HG03025 (cell line): ENCODE data around the gene TAS2R41.

Experiments
- ATAC-seq: cut with Tn5 transposase; IDR thresholded peaks from one replicate; pipeline ENCODE4 v1.9.1; 2021; ENCODE audit warnings: mild to moderate bottlenecking, moderate library complexity; ENCODE audit not compliant: unreplicated experiment, low FRiP score

Gene TAS2R41, protein sequence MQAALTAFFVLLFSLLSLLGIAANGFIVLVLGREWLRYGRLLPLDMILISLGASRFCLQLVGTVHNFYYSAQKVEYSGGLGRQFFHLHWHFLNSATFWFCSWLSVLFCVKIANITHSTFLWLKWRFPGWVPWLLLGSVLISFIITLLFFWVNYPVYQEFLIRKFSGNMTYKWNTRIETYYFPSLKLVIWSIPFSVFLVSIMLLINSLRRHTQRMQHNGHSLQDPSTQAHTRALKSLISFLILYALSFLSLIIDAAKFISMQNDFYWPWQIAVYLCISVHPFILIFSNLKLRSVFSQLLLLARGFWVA

DNA sequence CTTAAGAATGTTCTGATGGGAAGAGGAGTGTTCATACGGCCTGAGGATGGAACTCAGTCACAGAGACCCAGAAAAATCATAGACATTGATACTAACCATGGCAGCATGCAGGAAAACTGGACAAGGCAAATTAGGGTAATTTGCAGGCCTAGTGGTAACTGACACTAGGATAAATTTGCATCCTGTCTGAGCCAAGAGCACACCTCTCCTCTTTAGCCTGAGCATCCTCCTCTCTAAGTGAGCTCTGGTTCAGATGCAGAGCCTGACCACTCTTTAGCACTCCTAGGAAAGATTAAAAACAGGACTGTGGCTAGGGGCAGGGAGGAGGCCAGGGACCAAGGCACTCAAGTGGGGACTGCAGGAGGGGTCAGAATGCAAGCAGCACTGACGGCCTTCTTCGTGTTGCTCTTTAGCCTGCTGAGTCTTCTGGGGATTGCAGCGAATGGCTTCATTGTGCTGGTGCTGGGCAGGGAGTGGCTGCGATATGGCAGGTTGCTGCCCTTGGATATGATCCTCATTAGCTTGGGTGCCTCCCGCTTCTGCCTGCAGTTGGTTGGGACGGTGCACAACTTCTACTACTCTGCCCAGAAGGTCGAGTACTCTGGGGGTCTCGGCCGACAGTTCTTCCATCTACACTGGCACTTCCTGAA, at the start of gene TAS2R41:
Gene TAS2R41, plus strand, starts transcription at position 373 of the 650 bp plus-strand sequence. Its CDS starts 0 bp downstream, at position 373.
- ATAC-seq, result no peak

GRCh38 chr7:143429770-143430698, 47.6 kb upstream of the TAS2R41 start:
- no peak for ATAC-seq

- no peak for ATAC-seq
Measured at GRCh38 chr7:143431109-143431508, 46.6 kb upstream of the TAS2R41 start.

- ATAC-seq, result no peak
Measured at GRCh38 chr7:143433759-143434158, 43.9 kb upstream of the TAS2R41 start.

DNA sequence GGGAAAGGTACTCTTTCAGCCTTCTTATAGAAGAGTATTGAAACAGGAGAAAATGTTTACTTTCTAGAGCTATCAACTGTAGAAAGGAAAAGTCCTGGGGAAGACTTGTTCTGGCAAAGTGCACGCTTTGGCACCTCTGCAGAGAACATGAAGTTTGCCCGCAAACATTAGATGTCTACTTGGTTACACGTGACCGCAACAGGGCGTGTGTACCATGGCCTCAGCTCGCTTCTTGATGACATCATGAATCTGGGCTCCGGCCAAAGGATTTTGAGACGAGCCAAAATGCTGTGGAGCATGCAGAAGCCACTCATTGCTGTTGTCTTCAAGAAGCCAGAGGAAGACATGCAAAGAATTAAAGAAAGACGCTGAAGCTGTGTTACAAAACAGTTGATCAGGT, 43.0 kb upstream of the TAS2R41 start:
- ATAC-seq, result no peak

DNA sequence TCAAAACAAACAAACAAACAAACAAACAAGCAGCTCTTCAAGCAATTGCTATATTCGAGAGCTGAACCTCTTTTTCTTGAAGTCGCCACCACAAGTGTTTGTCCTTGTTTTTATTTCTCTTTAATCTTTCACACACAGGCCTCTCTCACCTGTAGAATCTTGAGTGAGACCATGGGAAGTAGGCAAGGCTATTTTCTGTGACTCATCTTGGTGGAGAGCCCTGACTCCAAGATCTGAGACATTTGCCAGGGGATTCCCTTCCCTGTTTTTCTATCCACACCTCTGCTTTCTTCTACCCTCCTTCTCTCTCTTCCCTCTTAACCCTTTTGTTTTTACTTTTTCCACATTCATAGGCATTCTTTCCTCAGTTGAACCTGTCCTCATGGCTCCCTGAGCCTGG, 42.4 kb upstream of the TAS2R41 start:
- no peak for ATAC-seq

DNA sequence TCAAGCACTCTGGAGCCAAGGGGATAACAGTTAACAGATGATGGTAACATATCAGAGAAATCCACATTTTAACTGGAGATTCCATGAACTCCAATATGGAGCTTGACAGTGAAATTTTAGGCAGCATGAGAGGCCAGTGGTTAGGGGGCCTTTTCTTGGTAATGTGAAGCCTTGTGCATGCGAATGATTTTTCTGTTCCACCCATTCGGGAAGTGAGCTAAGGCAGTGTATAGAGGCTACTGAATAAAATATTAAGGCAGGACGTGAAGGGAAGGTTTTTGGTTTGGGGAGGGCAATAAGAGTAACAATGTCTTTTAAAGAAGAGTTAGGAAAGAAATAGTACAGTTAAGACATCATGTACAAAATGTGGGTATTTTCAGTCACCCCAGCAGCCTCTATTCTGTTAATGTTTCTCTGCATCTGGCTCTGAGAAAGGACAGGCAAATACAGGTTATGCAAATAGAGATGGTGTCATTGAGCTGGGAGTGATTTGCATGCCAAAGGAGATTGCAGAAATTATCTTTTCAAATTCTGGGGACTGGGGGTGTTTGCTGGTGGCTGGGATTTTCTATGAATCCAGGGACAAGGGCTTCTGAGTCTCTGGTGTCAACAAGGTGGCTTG, 41.2 kb upstream of the TAS2R41 start:
- peak; percentile 66 for ATAC-seq

DNA sequence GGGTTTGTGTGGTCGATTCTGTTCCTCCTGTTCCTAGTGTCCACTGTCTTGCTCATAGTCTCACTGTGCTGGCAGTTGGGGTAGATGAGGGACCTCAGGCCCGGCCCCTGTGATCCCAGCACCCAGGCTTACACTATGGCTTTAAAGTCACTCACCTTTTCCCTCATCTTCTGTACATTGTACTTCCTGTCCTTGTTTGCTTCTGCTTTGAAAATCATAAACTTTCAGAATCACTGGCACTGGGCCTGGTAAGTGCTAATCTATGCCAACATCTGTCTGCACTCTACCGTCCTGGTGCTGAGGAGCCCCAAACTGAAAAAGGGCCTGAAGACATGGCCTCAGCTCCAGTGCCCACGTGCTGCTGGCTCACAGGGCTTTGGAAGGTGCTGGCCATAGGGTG, 40.1 kb upstream of the TAS2R41 start:
- no peak for ATAC-seq

- no peak for ATAC-seq
Measured at GRCh38 chr7:143439866-143440265, 37.8 kb upstream of the TAS2R41 start.

DNA sequence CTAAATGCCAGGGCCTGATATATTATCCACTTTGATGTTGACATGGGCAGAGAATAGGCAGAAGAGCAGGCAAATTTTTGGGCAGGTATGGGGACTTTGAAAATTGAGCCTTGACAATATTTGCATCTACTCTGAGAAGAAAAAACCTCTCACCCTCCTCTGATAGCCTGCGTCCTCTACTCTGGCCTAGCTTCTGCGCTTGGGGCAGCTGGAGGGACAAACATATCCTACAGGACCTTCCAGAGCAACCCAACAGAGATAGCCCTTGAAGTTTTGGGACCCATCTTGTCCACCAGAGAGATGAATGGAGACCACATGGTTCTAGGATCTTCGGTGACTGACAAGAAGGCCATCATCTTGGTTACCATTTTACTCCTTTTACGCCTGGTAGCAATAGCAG, 34.5 kb upstream of the TAS2R41 start, which contains the start of gene TAS2R60:
Gene TAS2R60, plus strand, starts transcription at position 301 of the 400 bp plus-strand sequence. Its CDS starts 0 bp downstream, at position 301.
- ATAC-seq, result no peak

DNA sequence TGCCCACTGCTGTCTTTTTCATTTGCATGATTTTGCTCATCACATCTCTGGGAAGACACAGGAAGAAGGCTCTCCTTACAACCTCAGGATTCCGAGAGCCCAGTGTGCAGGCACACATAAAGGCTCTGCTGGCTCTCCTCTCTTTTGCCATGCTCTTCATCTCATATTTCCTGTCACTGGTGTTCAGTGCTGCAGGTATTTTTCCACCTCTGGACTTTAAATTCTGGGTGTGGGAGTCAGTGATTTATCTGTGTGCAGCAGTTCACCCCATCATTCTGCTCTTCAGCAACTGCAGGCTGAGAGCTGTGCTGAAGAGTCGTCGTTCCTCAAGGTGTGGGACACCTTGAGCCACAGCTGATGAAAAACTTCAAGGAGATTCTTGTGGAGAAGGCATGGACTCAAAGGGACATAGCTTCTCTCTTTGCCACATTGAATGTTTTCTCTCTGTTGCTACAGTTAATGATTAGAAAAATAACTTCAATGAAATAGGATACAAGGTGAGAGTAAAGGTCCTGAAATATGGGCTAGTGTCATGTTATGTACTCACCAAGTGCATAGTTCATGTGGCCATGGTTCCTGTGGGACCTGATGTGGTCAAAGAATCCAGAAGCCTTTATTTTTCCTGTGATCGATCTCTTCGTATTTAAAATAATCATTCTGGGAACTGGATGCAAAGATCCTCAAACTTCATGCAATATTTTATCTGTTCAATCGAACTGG, 33.5 kb upstream of the TAS2R41 start:
- no peak for ATAC-seq

DNA sequence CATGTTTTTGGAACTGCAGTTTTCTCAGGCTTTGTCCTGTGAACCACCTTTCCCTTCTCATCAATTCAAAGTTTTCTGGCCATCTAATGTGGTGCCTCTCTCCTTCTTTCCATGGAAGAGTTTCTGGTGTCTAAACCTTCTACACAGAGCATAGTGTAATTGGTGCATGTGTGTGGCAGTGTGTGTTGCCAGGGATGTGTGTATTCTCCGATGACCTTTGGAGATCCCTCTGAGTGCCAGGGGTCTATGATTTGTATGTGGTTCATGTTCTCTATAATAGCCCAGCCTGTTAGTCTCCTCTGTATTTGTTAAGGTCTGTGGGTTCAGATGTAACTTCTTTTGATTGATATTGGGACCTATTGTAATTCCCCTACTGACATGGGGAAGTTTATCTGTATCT, 32.9 kb upstream of the TAS2R41 start:
- ATAC-seq, result no peak

DNA sequence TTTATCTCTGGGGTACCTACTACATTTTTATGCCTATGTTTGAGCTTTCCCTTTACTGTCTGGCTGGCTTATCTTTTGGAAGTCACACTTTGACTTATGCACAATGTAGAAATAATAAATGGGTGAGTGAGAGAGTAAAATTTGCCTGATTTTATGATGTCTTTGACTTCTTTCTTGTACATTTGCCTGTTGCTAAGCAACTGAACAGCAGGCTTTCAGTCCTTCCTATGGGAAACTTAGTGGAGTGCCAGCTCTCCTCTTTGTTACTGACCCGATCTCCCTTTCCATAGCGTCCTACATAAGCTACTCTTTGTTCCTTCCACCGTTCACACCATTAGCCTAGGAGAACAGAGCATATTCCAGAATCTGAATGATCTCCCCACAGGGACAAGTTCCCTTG, 30.2 kb upstream of the TAS2R41 start:
- no peak for ATAC-seq

DNA sequence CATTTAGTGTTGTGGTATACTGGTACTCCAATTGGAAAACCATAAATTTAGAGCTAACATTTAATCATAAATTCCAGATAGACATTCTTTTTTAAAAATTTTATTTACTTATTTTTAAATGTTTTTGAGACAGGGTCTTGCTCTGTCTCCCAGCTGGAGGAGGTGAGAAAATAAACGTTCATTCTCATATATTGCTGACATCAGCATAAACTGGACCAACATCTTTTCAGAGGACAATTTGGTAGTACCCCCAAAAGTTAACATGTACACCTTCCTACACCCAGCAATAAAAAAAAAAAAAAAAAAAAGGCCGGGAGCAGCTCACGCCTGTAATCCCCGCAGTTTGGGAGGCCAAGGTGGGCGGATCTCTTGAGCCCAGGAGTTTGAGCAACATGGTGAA, 29.2 kb upstream of the TAS2R41 start:
- ATAC-seq, result no peak

DNA sequence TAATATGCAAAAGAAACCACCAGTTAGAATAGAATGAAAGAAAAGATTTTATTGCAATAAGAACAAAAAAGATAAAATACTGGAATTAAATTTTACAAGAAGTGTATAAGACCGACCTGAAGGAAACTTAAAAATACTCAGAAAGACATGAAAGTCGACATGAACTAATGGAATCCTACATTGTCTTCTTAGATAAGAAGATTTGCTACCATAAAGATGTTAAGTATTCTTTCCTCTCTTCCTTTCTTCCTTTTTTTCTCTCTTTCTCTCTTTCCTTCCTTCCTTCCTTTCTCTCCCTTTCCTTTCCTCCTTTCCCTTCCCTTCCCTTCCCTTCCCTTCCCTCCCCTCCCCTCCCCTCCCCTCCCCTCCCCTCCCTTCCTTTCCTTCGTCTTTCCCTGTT, 27.9 kb upstream of the TAS2R41 start:
- no peak for ATAC-seq

GRCh38 chr7:143451122-143451521, 26.6 kb upstream of the TAS2R41 start:
- ATAC-seq, result no peak

DNA sequence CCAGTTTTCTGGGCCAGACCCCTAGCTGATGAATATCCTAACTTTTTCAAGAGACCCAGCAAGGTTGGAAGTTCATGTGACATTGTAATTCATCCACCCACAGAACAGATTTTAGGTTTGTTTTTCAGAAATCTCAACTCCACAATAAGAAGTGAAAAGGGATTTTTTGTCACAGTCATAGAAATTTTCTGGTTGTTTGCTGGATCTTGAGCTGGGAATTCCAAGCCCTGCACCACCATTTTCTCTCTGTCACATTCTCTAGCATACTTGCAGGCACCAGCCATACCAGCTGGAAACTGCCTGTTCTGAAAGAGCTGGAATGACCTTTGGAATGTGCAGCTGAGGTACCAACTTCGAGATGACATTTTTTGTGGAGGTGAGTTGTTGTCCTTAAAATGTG, 25.9 kb upstream of the TAS2R41 start:
- no peak for ATAC-seq

DNA sequence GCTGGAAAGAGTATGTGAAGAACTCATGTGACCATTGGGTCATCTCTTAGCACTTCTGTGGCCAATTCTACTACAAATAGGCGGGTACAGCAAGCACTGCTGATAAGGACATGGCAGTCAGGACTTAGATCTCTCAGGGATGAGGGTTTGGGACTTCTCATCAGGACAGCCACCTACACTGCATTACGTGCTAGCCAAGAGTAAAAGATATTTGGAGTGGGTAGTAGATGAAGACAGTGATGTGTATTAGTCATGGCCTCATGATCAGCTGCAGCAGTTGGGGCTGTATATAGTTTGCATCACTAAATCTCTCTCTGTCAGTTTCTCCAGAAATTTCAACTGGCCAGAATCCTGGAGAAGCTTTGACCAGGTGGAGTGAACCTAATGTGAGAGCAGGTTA, 25.2 kb upstream of the TAS2R41 start:
- ATAC-seq, result no peak

GRCh38 chr7:143454091-143454680, 23.5 kb upstream of the TAS2R41 start:
- no peak for ATAC-seq

DNA sequence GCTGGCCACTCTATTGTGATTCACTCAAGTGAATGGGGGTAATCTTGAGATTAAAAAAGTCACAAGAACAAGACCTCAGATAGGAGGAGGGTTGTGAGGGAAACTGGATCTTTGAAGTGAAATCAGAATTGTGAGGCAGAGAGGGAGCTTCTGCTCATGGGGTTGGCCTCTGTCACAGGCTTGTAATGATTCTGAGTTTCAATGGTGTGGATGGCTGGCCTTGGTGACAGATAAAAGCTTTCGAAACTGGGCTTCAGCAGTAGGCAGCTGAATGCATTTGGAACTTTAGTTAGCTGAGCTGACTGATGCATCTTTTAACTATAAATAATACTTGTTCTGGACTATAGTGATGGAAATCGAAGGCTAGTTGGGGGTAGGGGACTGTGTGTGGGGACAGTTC, 22.2 kb upstream of the TAS2R41 start:
- no peak for ATAC-seq
